ENCODE data around the gene MAPK7. TPM values are rescaled to one million over a fixed set of nuclear protein-coding genes. Genes with fewer than 3 reads are reported as not detected.
A peak's percentile ranks its signal among the peaks of the same experiment; 100 is the strongest.

MAPK7 gene
- total RNA-seq, 4 donors from 2014 or later: 12.9 to 25.2 (median 21.9) TPM

GRCh38 chr17:19372866-19373504 lies 5.3 kb upstream of the MAPK7 start:
- no peak for ATAC-seq (ENCODE audit: low FRiP score)
- TF ChIP-seq, protein P1, sequence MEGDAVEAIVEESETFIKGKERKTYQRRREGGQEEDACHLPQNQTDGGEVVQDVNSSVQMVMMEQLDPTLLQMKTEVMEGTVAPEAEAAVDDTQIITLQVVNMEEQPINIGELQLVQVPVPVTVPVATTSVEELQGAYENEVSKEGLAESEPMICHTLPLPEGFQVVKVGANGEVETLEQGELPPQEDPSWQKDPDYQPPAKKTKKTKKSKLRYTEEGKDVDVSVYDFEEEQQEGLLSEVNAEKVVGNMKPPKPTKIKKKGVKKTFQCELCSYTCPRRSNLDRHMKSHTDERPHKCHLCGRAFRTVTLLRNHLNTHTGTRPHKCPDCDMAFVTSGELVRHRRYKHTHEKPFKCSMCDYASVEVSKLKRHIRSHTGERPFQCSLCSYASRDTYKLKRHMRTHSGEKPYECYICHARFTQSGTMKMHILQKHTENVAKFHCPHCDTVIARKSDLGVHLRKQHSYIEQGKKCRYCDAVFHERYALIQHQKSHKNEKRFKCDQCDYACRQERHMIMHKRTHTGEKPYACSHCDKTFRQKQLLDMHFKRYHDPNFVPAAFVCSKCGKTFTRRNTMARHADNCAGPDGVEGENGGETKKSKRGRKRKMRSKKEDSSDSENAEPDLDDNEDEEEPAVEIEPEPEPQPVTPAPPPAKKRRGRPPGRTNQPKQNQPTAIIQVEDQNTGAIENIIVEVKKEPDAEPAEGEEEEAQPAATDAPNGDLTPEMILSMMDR (IDR thresholded peaks at IDR 0.05): no peak
- DNase-seq (ENCODE audit: low spot score): no peak

- no peak for ATAC-seq (ENCODE audit: low FRiP score)
- TF ChIP-seq, protein P1 (IDR thresholded peaks at IDR 0.05): no peak
- no peak for DNase-seq (ENCODE audit: low spot score)
Measured at GRCh38 chr17:19374136-19374535, 4.2 kb upstream of the MAPK7 start.

GRCh38 chr17:19375732-19376131 lies 2.6 kb upstream of the MAPK7 start:
- DNase-seq (ENCODE audit: low spot score): no peak
- TF ChIP-seq, protein P1 (IDR thresholded peaks at IDR 0.05): no peak
- no peak for ATAC-seq (ENCODE audit: low FRiP score)

GRCh38 chr17:19376811-19377210 lies 1.5 kb upstream of the MAPK7 start:
- no peak for DNase-seq (ENCODE audit: low spot score)
- TF ChIP-seq, protein P1 (IDR thresholded peaks at IDR 0.05): no peak
- no peak for ATAC-seq (ENCODE audit: low FRiP score)

GRCh38 chr17:19377602-19378415 lies 489 bp upstream of the MAPK7 start:
- TF ChIP-seq, protein P1 (IDR thresholded peaks at IDR 0.05): no peak
- peak; percentile 97 for ATAC-seq (ENCODE audit: low FRiP score)

GRCh38 chr17:19379361-19380065 lies 1.2 kb downstream of the MAPK7 start:
- no peak for ATAC-seq (ENCODE audit: low FRiP score)
- TF ChIP-seq, protein P1 (IDR thresholded peaks at IDR 0.05): no peak
- no peak for DNase-seq (ENCODE audit: low spot score)

More at GRCh38 chr17:19377602-19378415, 489 bp upstream of the MAPK7 start:
- peak; percentile 81 for DNase-seq (ENCODE audit: low spot score)

Data from omental fat pad (tissue), 4 donors.